Measurements from ENCODE around the gene PAM.

- TF ChIP-seq CTCF (IDR thresholded peaks at IDR 0.05), result no peak
- TF ChIP-seq POLR2A (IDR thresholded peaks at IDR 0.05), result no peak
- no peak for TF ChIP-seq POLR2AphosphoS5 (IDR thresholded peaks at IDR 0.05)
Measured at GRCh38 chr5:102818934-102819333, 63.8 kb downstream of the PAM start.

Measured in breast epithelium (tissue), 3 donors.